HG02678 (cell line): ENCODE data around the gene LSAMP.

ENCODE experiments used
- ATAC-seq: cut with Tn5 transposase; IDR thresholded peaks from one replicate; pipeline ENCODE4 v1.9.1; 2021; ENCODE audit warnings: mild to moderate bottlenecking, moderate library complexity; ENCODE audit not compliant: unreplicated experiment

The LSAMP gene

GRCh38 chr3:115922681-115923347 lies 522.5 kb downstream of the LSAMP start:
- ATAC-seq = no peak

DNA sequence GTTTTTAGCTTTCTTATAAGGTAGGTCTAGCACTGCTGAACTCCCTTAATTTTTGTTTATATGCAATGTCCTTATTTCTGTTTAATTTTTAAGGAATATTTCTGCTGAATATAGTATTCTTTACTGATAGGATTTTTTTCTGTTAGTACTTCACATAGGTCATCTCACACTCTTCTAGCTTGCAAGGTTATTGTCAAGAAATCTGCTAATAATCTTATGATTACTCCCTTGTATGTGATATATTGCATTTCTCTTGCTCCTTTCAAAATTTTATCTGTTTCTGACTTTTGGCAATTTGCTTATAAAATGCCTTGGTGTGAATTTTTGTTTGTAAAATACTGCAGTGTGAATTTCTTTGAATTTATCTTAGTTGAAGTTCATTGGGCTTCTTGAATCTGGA lies 523.6 kb downstream of the LSAMP start:
- ATAC-seq = no peak

GRCh38 chr3:115918900-115919299 lies 526.4 kb downstream of the LSAMP start:
- ATAC-seq = no peak

DNA sequence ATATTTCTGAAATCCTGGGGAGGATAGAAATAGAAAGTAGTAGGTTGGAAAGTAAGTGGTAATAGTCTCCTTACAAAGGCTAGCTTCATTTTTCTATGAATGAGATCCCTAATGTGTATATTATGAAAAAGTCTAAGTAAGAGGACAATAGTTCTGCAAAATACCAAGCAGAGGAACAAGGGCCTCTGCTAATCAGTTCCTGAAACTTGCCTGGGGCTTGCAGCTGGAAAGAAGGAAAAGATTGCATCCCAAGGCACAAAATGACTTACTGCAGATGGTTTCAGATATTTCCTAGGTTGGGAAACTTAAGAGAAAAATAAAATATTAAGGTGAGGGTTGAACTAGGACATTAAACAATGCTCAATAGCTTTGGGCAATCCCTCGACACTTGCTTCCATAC lies 528.4 kb downstream of the LSAMP start:
- no peak for ATAC-seq

DNA sequence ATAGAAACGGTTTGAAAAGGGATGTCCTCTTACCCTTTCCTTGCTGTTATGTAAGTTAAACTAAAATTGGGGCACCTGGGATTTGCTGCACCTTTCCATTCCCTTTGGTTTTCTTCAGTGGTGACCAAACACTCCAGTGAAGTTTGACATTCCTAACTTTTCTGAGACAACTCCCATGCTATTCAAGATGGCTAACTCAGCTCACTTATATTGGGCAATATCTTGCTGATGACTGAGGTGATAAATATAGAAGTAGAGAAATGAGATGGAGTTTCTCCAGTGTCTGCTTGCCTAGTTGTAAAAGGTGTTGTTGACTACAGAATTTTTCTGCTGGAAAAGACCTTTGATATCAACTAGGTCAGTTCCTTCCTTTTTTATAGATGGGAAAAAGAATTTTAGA lies 530.2 kb downstream of the LSAMP start:
- no peak for ATAC-seq

GRCh38 chr3:115913069-115913686 lies 532.1 kb downstream of the LSAMP start:
- no peak for ATAC-seq

- no peak for ATAC-seq
Observed at GRCh38 chr3:115912372-115912771, 532.9 kb downstream of the LSAMP start.

DNA sequence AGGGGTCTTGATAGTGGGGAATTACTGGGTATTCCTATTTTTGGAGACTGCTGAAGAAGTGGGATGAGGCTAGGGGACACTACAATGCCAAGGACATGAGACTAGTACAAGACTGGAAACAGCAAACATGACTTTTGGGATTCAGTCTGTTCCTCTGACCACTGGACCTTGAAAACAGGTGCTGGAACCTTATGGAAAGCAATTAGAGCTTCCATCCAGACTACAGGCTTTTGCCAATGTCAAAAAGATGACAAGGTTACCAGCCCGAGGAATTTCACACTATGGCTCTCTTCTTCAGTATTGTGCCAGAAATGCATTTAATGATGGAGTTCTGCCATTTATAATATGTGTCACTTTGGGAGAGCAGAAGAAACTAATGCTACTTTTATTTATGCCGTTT lies 539.4 kb downstream of the LSAMP start:
- no peak for ATAC-seq

DNA sequence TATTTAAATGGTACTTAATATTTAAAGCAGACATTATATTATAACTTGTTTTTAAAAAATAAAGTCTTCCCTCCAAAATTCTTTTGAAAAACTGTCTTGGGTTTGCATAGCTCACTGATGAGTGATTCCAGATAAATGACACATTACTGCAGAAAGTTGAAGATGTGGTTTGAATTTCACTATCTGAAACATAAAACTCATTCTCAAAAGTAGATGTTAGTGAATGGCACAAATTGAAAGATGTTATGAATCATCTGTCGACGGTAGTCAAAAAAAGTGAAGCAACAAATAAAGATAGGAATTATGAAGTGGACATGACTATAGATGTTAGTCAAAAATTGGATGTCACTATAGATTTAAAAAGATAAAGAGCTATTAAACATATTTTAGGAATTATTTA lies 541.4 kb downstream of the LSAMP start:
- ATAC-seq = no peak

DNA sequence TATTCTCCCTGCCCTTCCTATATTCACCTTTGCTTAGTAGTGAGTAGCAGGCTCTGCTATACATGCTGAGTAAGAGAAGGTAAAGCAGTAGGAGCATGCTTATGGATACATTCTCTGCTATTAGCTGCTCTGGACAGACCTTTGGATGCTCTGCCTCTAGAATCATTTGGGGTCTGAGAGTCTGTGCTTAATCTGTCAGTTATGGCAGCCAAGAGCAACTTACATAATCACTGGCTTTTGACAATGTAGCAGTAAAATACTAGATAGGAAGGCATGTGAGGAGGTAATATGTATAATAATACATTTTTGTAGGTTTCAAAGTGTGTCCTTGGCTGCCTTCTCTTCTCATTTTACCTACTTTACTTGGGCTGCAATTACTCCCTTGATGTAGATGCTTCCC lies 544.3 kb downstream of the LSAMP start:
- ATAC-seq = no peak

- no peak for ATAC-seq
Observed at GRCh38 chr3:115899535-115899934, 545.8 kb downstream of the LSAMP start.

GRCh38 chr3:115898656-115899410 lies 546.5 kb downstream of the LSAMP start:
- no peak for ATAC-seq

GRCh38 chr3:115891006-115891636 lies 554.2 kb downstream of the LSAMP start:
- ATAC-seq = no peak

DNA sequence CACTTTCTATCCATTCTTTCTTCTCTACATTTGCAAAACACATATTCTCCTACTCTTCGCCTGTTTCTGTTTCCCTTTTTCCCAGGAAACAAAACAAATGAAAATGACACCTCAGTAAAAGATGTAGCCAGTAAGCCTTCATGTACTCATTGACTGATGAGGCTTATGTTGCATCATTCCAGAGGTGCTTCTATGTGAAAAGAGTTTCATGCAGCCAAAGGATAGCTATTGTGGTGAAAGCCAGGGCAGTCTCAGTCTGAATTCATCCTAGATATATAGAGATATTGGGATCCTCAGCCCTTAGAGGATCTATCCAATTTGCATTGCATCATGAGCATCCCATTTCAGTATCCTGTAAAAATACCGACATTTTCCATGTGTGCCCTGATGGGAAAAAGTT lies 554.7 kb downstream of the LSAMP start:
- no peak for ATAC-seq

DNA sequence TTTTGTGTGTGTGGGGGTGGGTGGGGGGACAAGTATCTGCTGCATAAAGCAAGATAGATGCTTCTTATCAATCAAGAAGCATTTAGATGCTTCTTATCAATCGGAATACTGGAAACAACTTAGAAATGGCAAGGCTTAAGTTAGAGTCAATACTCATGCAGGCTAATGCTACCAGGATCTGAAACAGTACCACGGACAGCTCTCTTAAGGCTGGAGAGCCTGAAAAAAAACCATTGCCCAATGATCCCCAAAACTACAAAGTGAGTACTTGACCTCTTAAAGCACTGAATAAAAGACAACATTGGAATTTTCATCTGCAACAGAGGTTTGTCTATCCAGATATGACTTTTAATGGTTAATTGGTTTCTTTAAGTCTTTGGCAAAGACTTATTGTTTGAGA lies 559.7 kb downstream of the LSAMP start:
- ATAC-seq = no peak

- no peak for ATAC-seq
Observed at GRCh38 chr3:115877615-115877899, 567.7 kb downstream of the LSAMP start.

- no peak for ATAC-seq
Observed at GRCh38 chr3:115876876-115877614, 568.2 kb downstream of the LSAMP start.

- ATAC-seq = no peak
Observed at GRCh38 chr3:115875460-115875859, 569.8 kb downstream of the LSAMP start.

DNA sequence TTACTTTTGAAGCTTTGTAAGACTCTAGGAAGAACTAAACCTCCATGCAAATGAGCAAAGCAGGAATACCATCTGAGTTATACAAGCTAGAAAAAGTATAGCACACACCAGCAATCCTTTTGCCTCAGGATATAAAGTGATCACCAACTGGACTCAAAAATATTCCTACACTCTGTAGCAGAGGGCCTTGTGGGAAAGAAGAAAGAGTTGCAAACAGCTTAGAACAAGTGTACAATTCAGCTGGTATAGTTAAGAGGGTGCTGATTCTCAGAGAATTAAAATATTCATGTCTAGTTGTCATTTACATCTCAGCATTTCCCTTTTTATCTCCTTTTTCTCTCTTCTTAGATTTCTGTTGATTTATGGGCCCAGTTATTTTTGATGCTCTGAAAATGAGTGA lies 573.6 kb downstream of the LSAMP start:
- ATAC-seq = no peak

- no peak for ATAC-seq
Observed at GRCh38 chr3:115864911-115865310, 580.4 kb downstream of the LSAMP start.

DNA sequence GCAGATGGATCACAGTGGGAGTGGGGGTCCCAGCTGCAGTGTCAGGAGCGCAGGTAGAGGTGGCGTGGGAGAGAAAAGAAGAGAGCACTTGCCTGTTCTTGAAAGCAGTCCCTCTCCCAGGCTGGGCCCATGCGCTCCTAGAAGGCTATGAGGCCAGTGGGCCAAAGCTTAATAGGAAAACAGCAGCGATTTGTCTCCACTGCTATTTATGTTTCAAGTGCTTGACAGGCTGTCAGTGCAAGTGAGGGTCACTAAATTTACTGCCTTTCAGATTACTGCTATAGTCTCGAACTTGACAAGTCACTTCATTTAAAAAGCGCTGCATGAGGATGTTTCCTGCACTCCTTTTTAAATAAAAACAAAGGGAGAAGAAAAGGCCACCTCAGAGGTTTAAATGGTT lies 582.4 kb downstream of the LSAMP start:
- no peak for ATAC-seq
